GM12891 (cell line): ENCODE results near the gene DYNC1LI1.

ENCODE experiments used
- POLR2A ChIP-seq: IDR thresholded peaks from 2 replicates; pipeline ENCODE4 v1.6.1; 2011; ENCODE audit warnings: low read depth, low read length, control low read depth
- POLR2AphosphoS5 ChIP-seq: IDR thresholded peaks from 2 replicates; pipeline ENCODE4 v1.6.1; 2011; ENCODE audit warnings: low read depth, low read length, control low read depth
- TAF1 ChIP-seq: IDR thresholded peaks from 2 replicates; pipeline ENCODE4 v1.6.1; 2011; ENCODE audit warnings: low read depth, low read length, control low read depth

- TF ChIP-seq POLR2A (no peak), POLR2AphosphoS5 (no peak), TAF1 (no peak)
Measured at GRCh38 chr3:32557640-32558352, 12.9 kb downstream of the DYNC1LI1 start.
